Stomach (tissue), 9 donors: ENCODE data around the gene TMEM40. TPM values are rescaled to one million over a fixed set of nuclear protein-coding genes. Genes with fewer than 3 reads are reported as not detected.

Experiments
- DNase-seq, 2 donors: peaks; one replicate each; pipeline versions ENCODE4 v3.0.0 to v3.0.0-alpha.2; 2013 to 2019
- H3K27ac ChIP-seq, 5 donors: fragments of 200-600 bp in 4 of 5; sonication (generic) in 4 of 5; one replicate each; pipeline ENCODE4 v1.5.1; 2013 to 2019; ENCODE audit warnings: mild to moderate bottlenecking in 1 of 5, moderate library complexity in 1 of 5
- H3K27me3 ChIP-seq, 3 donors: fragments of 200-600 bp; sonication (generic); one replicate each; pipeline ENCODE4 v1.5.1; 2017 to 2019; ENCODE audit warnings: mixed run types in 1 of 3
- H3K36me3 ChIP-seq, 4 donors: fragments of 200-600 bp; sonication (generic); 1 replicate in 3 of 4; 2 replicates in 1 of 4; pipeline ENCODE4 v1.5.1; 2016 to 2019
- H3K4me1 ChIP-seq, 4 donors: fragments of 200-600 bp; sonication (generic); one replicate each; pipeline ENCODE4 v1.5.1; 2016 to 2019
- H3K4me3 ChIP-seq, 4 donors: fragments of 200-600 bp; sonication (generic) in 3 of 4; one replicate each; pipeline ENCODE4 v1.5.1; 2016 to 2019; ENCODE audit warnings: mild to moderate bottlenecking in 1 of 4
- H3K9me3 ChIP-seq, 4 donors: fragments of 200-600 bp; sonication (generic); one replicate each; pipeline ENCODE4 v1.5.1; 2016 to 2019
- EP300 ChIP-seq: sonication (generic); formaldehyde crosslinking; IDR thresholded peaks from one replicate; pipeline ENCODE4 v1.6.1; 2017; ENCODE audit warnings: antibody characterized with exemption
- POLR2A ChIP-seq, 4 donors: fragments of 450-650 bp; IDR thresholded peaks; one replicate each; pipeline ENCODE4 v1.6.1; 2016; ENCODE audit warnings: antibody characterized with exemption in 4 of 4, control low read depth in 2 of 4, mild to moderate bottlenecking in 1 of 4, moderate library complexity in 1 of 4
- POLR2AphosphoS5 ChIP-seq, 3 donors: sonication (generic); formaldehyde crosslinking; IDR thresholded peaks; one replicate each; pipeline ENCODE4 v1.6.1; 2016; ENCODE audit warnings: antibody characterized with exemption in 3 of 3
- WGBS, 5 donors: extraction: QIAGEN DNeasy Blood & Tissue Kit in 3 of 5; methylation state at CpG; one replicate each; pipeline versions ENCODE4 v1.1.5 to v1.1.7; 2013 to 2018; 5-methylcytosine and 5-hydroxymethylcytosine counted together
- intact Hi-C: fragments of 100-400 bp; cut with DNase I; formaldehyde crosslinking; loops from one replicate; pipeline ENCODE4 v1.15.1; 2023; ENCODE audit warnings: low total_unique reads
- polyA plus RNA-seq, 3 donors: library from polyadenylated mRNA; stranded (reverse); fragments of 200-250 nt; gene quantifications; one replicate each; pipeline ENCODE4 v1.2.3, GENCODE V29; 2013
- total RNA-seq, 5 donors: library from RNA; depleted of rRNA; stranded (reverse); fragments of >200 nt; gene quantifications; one replicate each; pipeline versions ENCODE4 v1.1.0 to v1.2.3, GENCODE V29; 2014 to 2016
- TF ChIP-seq, protein P1 (sequence below), 7 experiments: fragments of 450-650 bp in 4 of 7; fragments of 200-600 bp in 3 of 7; sonication (generic) in 3 of 7; IDR thresholded peaks; one replicate each; pipeline ENCODE4 v1.5.1; 2016 to 2019; ENCODE audit warnings: antibody characterized with exemption in 7 of 7, control low read depth in 2 of 7, mild to moderate bottlenecking in 1 of 7
- donor health status: healthy with polysubstance abuse.
- donor health status: Bipolar disorder and iron deficiency.
- donor health status: healthy.

The TMEM40 gene
- total and polyA plus RNA-seq, 8 donors = 141 TPM; not detected in 7

GRCh38 chr3:12714278-12714677 is 44.8 kb downstream of the TMEM40 start:
- DNase-seq = no peak
- Histone ChIP-seq H3K27ac (no peak overlapping the region), H3K4me3 (no peak overlapping the region), H3K27me3 (no peaks in the 10 kb centered on the region), H3K4me1 (no peaks in the 10 kb centered on the region), H3K9me3 (no peaks in the 10 kb centered on the region), H3K36me3 (no peaks in the 10 kb centered on the region)
- 94 to 98% (median 97%) methylated on average over 4 of the region's 4 CpGs for WGBS, 5 donors
- intact Hi-C loops = no loop called here
- no peak for TF ChIP-seq EP300
- TF ChIP-seq POLR2AphosphoS5 (IDR thresholded peaks at IDR 0.05) = no peak
- TF ChIP-seq POLR2A (IDR thresholded peaks at IDR 0.05) = no peak
- TF ChIP-seq, protein P1, sequence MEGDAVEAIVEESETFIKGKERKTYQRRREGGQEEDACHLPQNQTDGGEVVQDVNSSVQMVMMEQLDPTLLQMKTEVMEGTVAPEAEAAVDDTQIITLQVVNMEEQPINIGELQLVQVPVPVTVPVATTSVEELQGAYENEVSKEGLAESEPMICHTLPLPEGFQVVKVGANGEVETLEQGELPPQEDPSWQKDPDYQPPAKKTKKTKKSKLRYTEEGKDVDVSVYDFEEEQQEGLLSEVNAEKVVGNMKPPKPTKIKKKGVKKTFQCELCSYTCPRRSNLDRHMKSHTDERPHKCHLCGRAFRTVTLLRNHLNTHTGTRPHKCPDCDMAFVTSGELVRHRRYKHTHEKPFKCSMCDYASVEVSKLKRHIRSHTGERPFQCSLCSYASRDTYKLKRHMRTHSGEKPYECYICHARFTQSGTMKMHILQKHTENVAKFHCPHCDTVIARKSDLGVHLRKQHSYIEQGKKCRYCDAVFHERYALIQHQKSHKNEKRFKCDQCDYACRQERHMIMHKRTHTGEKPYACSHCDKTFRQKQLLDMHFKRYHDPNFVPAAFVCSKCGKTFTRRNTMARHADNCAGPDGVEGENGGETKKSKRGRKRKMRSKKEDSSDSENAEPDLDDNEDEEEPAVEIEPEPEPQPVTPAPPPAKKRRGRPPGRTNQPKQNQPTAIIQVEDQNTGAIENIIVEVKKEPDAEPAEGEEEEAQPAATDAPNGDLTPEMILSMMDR (IDR thresholded peaks at IDR 0.05) = no peak

- TF ChIP-seq POLR2A (IDR thresholded peaks at IDR 0.05) (no peak), POLR2AphosphoS5 (IDR thresholded peaks at IDR 0.05) (no peak)
- Histone ChIP-seq H3K4me3 (no peak overlapping the region), H3K4me1 (no peaks in the 10 kb centered on the region), H3K27me3 (no peaks in the 10 kb centered on the region), H3K9me3 (no peaks in the 10 kb centered on the region), H3K36me3 (no peaks in the 10 kb centered on the region), H3K27ac (no peak overlapping the region)
- no peak for DNase-seq
- 69 to 88% (median 76%) methylated on average over 2 to 4 of the region's 4 CpGs for WGBS, 5 donors
- intact Hi-C loops = no loop called here
These were observed 49.0 kb downstream of the TMEM40 start for GRCh38 chr3:12710062-12710461.

DNA sequence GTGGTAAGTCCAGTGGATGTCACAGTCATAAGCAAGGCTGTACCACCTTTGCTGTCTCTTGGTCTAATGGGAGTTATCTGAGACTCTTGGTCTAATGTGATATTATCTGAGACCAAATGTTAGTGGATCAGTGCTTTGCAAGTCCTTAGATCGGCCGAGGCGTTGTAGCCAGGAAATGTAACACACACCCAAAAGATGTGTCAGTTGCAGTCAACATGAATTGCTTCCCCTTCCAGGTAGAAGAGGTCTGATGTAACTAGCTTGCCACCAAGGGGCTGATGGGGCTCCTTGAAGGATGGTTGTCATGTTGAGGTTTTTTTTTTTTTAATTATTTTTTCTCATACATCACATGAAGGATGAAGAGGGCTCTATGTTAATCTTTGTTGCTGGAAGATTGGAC is 49.7 kb downstream of the TMEM40 start:
- H3K36me3 ChIP-seq = no peaks in the 10 kb centered on the region
- intact Hi-C loops = no loop called here
- no peaks in the 10 kb centered on the region for H3K27me3 ChIP-seq
- H3K9me3 ChIP-seq = no peaks in the 10 kb centered on the region
- H3K4me3 ChIP-seq = no peak overlapping the region
- no peak for DNase-seq
- 80 to 100% (median 87%) methylated on average over 3 of the region's 3 CpGs for WGBS, 5 donors
- H3K27ac ChIP-seq = no peak overlapping the region
- H3K4me1 ChIP-seq = no peaks in the 10 kb centered on the region
- TF ChIP-seq POLR2AphosphoS5 (IDR thresholded peaks at IDR 0.05) (no peak), EP300 (no peak), POLR2A (IDR thresholded peaks at IDR 0.05) (no peak)
- TF ChIP-seq, protein P1 (IDR thresholded peaks at IDR 0.05) = no peak

DNA sequence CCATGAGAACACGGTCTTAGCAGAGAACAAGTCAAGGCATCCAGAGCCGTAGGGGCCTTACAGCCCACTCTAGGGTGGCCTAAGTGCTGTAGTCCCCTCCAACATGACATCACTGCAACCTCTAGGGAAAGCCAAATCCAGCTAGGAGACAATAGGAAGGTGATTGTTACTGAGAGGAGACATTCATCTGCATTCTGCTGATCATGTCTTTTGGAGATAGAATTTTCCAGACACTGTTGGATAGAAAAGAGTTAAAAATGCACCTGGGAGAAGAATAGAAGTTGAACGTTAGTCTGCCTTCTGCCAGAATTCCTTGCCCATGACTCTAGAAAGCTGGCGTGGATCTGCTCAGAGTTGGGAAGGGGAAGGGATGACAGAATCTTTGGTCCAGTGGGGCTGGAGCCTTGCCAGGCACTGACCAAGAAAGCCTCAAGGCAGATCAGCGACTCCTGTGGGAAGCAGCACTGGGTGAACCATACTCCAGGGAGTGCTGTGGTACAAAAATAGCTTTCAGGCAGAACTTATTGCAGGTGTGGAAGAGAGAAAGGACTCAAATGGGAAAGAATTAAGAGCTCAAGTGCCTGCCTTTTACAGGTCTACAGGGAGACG is 50.4 kb downstream of the TMEM40 start:
- Histone ChIP-seq H3K4me1 (no peaks in the 10 kb centered on the region), H3K27me3 (no peaks in the 10 kb centered on the region), H3K36me3 (no peaks in the 10 kb centered on the region), H3K4me3 (no peak overlapping the region), H3K9me3 (no peaks in the 10 kb centered on the region), H3K27ac (no peak overlapping the region)
- 51 to 59% (median 52%) methylated on average over 5 to 6 of the region's 6 CpGs for WGBS, 5 donors
- no peak for TF ChIP-seq EP300
- TF ChIP-seq, protein P1 (IDR thresholded peaks at IDR 0.05) = no peak
- TF ChIP-seq POLR2A (IDR thresholded peaks at IDR 0.05) = no peak
- TF ChIP-seq POLR2AphosphoS5 (IDR thresholded peaks at IDR 0.05) = no peak
- DNase-seq = peak; percentile 34 to 37
- intact Hi-C loops = no loop called here

DNA sequence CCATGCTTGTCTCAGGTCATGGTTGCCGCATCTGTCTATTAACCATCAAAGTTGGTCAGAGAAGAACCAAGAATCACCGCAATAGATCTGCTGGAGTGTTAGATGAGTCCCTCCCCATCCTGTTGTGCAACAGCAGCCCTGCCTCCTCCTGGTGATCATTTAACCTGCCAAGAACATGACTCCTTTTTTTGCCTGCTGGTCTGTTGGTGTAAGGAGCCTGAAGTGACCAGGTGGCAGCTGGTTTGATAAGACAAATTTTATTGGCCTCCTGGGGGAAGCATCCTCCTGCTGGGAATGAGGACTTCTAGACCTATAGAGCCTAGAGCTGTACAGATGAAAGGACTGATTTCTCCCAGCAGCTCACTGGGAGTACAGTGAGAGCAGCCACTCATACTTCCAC is 51.6 kb downstream of the TMEM40 start:
- Histone ChIP-seq H3K27ac (no peak overlapping the region), H3K4me1 (no peaks in the 10 kb centered on the region), H3K4me3 (no peak overlapping the region), H3K27me3 (no peaks in the 10 kb centered on the region), H3K36me3 (no peaks in the 10 kb centered on the region), H3K9me3 (no peaks in the 10 kb centered on the region)
- intact Hi-C loops = no loop called here
- WGBS, 5 donors = 85 to 94% (median 89%) methylated on average over 2 of the region's 2 CpGs
- no peak for DNase-seq
- TF ChIP-seq POLR2A (IDR thresholded peaks at IDR 0.05) = no peak
- TF ChIP-seq, protein P1 (IDR thresholded peaks at IDR 0.05) = no peak
- no peak for TF ChIP-seq POLR2AphosphoS5 (IDR thresholded peaks at IDR 0.05)
